Body of pancreas (tissue), 4 donors: Measurements from ENCODE around the gene EIF5A2.

ENCODE experiments used
- POLR2A ChIP-seq, 3 donors: fragments of 450-650 bp; IDR thresholded peaks; one replicate each; pipeline ENCODE4 v1.6.1; 2016; ENCODE audit warnings: antibody characterized with exemption in 3 of 3, mild to moderate bottlenecking in 2 of 3
- TF ChIP-seq, protein P1 (sequence below), 7 experiments: fragments of 450-650 bp in 4 of 7; fragments of 200-600 bp in 3 of 7; sonication (generic) in 3 of 7; IDR thresholded peaks; one replicate each; pipeline ENCODE4 v1.5.1; 2016 to 2019; ENCODE audit warnings: antibody characterized with exemption in 7 of 7

DNA sequence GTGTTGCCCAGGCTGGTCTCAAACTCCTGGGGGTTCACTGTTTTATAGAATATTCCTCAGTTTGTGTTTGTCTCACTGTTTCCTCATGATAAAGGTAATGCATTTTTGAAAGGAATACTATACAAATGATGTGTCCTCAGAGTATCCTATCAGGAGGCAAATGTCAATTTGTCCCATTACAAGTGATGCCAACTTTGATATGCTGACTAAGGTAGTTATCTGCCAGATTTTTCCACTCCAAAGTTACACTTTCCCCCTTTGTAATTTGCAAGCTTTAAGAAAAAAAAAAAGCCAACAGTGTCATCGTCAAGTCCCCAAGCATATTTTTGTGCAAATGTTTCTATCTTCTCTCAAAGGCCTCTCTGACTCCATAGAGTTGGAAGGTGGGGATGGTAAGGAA lies 9.0 kb downstream of the EIF5A2 start:
- TF ChIP-seq, protein P1, sequence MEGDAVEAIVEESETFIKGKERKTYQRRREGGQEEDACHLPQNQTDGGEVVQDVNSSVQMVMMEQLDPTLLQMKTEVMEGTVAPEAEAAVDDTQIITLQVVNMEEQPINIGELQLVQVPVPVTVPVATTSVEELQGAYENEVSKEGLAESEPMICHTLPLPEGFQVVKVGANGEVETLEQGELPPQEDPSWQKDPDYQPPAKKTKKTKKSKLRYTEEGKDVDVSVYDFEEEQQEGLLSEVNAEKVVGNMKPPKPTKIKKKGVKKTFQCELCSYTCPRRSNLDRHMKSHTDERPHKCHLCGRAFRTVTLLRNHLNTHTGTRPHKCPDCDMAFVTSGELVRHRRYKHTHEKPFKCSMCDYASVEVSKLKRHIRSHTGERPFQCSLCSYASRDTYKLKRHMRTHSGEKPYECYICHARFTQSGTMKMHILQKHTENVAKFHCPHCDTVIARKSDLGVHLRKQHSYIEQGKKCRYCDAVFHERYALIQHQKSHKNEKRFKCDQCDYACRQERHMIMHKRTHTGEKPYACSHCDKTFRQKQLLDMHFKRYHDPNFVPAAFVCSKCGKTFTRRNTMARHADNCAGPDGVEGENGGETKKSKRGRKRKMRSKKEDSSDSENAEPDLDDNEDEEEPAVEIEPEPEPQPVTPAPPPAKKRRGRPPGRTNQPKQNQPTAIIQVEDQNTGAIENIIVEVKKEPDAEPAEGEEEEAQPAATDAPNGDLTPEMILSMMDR (IDR thresholded peaks at IDR 0.05): no peak
- TF ChIP-seq POLR2A (IDR thresholded peaks at IDR 0.05): no peak
